DMS79 treated with DMSO at 0.1 percent for 48 hours (cell line): Measurements from ENCODE around the gene EVA1C.
"Not testable (repeated sequence)": the region's sequence is repeated elsewhere in the genome, so short reads cannot be mapped to it uniquely, and the experiment has no call there.

Experiments used
- DNase-seq: peaks from one replicate; lab custom pipeline; 2025; lab: John Stamatoyannopoulos, UW

EVA1C gene

DNA sequence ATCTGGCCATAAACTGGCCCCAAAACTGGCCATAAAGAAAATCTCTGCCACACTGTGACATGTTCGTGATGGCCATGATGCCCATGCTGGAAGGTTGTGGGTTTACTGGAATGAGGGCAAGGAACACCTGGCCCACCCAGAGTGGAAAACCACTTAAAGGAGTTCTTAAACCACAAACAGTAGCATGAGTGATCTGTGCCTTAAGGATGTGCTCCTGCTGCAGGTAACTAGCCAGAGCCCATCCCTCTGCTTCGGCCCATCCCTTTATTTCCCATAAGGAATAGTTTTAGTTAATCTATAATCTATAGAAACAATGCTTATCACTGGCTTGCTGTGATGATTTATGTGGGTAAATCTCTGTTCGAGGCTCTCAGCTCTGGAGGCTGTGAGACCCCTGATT, 50.1 kb downstream of the EVA1C start:
- DNase-seq = not testable (repeated sequence)

- DNase-seq = no peak
Measured at GRCh38 chr21:32463367-32463766, 50.9 kb downstream of the EVA1C start.

GRCh38 chr21:32463889-32464300, 51.4 kb downstream of the EVA1C start:
- no peak for DNase-seq

- no peak for DNase-seq
Measured at GRCh38 chr21:32467291-32467690, 54.8 kb downstream of the EVA1C start.

DNA sequence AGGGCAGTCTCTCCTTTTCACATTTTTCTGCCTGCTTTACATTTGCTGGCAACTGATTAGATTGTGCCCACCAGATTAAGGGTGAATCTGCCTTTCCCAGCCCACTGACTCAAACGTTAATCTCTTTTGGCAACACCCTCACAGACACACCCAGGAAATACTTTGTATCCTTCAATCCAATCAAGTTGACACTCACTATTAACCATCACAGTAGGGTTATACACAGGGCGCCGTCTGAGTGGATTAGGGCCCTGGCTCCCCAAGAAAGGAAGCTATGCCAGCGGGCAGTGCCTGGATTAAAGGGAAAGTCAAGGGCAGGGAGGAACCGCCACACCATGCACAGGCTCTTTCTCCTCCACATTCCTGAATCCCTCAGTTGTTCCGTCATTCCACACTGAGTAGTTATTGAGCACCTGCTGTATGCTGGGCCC, 56.2 kb downstream of the EVA1C start:
- DNase-seq = no peak

- DNase-seq = no peak
Measured at GRCh38 chr21:32469628-32470027, 57.1 kb downstream of the EVA1C start.

DNA sequence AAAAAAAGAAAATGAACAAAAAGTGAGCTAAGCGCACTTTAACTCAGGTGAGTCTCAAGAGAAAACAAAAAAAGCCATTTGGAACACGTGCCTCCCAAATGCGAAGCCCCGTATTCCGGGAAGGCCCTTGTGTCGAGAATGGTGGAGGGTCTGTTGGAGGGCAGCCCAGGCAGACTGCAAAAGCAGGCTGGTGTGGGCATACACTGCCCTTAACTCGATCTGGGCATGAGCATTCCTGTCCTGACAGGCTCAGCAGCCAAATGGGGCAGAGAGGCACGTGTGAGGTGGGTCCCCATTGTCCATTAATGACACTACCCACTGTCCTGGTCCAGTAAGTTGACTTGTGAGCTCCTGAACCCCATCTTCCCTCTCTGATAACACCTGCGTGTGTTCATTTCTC, 57.7 kb downstream of the EVA1C start:
- no peak for DNase-seq

GRCh38 chr21:32472890-32473765, 60.6 kb downstream of the EVA1C start:
- DNase-seq = no peak

GRCh38 chr21:32474179-32475059, 61.9 kb downstream of the EVA1C start:
- DNase-seq = no peak

GRCh38 chr21:32475162-32475812, 62.8 kb downstream of the EVA1C start:
- no peak for DNase-seq

DNA sequence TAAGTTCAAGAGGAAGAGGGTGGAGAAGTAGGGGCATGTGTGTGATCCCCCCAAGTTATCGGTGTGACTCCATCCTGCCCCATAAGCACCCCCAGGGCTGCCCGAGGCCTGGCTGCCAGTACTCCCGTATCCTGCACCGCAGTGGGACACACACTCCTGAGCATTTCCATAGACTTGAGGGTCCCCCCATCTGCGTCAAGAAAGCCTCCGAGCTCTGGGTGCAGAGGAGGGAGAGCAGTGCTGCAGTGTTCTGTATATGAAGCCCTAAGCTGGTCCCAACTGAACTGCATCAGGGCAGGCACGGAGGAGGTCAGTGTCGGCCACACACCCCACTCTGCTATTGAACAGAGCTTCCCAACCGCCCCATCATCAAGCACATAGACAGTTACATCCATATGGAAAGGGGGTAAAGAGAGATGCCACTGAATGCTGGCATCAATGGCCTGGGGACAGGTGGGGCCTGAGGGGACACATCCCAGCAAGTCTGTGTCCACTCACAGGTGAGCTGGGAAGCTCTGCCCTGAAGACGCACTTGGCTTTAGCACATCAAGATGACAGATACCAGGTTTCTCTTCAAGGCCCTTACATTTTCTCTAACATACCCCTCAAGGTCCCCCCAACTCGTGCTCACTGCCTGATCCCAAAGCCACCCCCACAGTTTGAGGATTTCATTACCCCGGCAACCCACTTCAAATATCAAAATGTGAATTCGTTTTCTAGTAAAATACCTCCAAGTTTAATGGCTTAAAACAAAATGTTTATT, 64.3 kb downstream of the EVA1C start:
- no peak for DNase-seq

DNA sequence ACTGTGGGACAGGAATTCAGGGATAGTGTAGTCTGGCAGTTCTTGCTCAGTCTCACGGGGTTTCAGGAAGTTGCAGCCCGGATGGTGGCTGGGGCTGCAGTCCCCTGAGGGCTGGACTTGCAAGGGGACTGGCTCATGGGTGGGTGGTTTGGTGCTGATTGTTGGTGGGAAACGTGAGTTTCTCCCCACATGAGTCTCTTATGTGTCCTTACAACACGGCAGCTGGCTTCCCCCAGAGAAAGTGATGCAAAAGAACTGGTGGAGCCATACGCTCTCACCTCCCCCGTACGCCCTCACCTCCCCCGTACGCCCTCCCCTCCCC, 64.9 kb downstream of the EVA1C start:
- no peak for DNase-seq

DNA sequence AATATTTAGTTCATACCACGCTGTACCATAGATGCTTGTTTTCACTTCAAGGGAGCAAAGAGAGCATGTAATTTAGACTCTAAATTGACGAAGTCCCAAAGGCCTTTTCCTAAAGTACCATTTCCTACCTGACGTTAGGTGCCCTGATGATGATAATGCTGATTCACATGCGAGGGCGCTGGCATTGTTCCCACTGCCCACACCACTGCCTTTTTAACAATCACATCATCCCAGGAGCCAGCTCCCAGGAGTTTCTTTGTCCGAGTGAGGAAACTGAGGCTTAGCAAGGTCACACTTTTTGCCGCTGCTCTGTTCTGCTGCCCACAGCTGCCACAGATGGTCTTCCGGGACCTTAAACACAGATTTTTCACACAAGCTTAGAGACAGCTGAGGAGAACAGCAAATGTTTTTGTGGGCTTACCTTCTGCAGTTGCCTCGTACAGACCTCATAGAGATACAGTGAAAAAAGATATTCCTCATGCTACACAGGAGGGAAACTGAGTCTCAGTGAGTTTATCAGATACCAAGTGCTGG, 69.4 kb downstream of the EVA1C start:
- DNase-seq = no peak

DNA sequence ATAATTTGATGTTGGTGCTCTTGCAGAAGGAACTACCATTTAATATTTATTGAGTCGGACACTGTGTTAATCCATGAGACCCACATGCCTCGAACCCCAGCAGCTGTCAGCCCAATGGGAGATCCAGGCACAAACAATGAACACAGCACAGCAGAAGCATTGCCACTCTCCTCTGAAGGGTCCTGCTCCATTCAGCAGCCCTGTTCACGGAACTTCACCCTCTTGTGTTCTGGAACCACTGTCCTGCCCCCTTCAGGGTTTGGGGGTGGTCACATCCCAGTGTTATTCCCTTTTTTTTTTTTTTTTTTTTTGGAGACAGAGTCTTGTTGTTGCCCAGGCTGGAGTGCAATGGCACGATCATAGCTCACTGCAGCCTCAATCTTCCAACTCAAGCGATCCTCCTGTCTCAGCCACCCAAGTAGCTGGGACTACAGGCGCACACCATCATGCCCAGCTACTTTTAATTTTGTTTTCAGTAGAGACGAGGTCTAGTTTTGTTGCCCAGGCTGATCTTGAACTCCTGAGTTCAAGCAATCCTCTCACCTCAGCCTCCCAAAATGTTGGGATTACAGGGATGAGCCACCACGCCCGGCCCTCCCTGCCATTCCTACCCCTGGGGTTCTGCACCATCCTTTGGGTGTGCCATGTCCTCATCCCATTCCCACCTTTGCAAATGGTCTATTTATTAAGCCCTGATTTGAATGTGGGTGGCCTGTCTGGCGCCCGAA, 70.2 kb downstream of the EVA1C start:
- DNase-seq = no peak

DNA sequence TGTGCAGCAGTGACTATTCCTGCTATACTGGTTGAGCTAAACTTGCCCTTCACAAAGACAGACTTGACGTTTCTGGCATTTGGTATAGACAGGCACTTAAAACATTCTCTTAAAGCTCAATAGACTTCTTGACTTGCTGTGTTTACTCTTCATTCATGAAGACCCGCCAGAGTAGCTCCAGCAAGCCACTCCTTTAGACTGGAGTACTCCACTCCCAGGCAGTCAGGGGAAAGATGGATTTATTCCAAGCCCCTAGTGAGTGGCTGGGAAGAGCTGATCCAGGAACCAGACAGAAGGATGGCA, 70.7 kb downstream of the EVA1C start:
- DNase-seq = peak; percentile 80

DNA sequence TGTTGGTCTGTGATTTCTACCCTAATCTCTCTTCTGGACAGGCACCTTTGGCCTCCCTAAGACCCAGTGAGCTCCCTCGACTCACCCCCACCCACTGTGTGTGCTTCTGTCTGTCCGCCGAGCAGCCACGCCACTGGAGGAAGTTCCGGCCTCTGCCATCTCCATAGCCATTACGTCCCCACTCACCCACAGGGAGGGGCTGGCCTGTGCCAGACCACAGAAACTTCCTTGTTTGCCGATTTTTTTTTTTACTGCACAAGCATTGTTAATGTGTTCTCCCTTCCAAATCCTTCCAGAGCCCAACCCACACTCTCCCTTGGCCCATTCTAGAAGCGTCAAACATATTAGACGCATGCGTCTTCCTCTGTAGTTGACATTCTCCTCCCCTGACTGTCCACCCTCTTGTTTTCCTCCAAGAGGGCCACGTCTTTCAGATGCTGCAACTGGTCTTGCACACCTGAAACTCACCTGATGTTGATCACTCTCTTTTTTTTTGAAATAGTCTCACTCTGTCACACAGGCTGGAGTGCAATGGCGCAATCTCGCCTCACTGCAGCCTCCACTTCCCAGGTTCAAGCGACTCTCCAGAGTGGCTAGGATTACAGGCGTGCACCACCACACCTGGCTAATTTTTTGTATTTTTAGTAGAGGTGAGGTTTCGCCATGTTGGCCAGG, 72.3 kb downstream of the EVA1C start:
- no peak for DNase-seq

DNA sequence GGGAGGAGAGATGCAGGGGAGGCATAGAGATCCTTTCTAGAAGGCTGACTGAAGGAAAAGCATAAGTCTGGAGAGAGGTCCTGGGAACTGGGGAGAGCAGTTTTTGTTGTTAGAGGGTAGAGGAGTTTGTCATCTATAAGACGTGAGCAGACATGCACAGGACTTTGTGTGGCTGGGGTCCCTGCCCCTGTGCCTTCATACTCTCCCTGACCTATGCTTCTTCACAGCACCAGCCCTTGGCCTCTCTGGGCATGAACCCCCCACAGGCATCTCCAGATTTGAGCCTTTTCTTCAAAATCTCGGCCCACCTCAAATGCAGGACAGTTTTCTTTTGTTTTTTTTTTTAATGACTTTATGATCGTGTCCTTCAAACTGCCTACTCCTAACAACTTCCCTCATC, 79.9 kb downstream of the EVA1C start:
- DNase-seq = no peak

DNA sequence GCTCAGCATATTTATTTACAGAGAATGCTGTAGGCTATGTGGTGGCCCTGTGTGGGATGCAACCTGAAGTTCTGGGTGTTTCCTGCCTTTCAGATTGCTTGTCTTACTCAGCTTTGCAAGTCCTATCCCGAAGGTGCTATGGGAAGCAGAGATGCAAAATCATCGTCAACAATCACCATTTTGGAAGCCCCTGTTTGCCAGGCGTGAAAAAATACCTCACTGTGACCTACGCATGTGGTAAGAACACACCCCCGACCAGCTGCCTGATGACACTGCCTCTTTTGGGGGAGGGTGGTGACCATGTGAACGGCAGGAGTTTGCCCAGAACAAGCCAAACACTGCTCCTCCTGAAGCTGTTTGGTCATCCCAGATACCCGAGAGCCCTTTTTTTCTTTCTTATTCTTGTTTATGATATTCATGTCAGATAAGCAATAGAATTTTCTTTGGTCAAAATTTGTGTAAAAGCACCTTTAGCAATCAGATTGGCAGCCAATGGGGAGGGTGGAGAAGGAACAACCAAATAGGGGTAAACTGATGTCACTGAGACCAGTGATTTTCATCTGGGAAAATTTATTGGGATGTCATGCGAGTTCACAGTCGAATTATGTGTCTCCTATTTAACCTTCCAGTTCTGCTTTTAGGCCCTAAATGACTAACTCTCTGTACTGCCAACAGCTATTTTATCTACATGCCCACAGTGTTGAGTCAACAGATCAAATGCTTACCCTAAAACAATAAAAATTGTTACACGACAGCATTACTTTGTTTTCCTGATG, 82.6 kb downstream of the EVA1C start:
- DNase-seq = no peak

- DNase-seq = no peak
Measured at GRCh38 chr21:32496568-32496967, 84.1 kb downstream of the EVA1C start.
